SIG-M5 treated with dmso at 0.1 percent for 504 hours (cell line): ENCODE results near the gene CHST12.
"Not testable (repeated sequence)": the region's sequence is repeated elsewhere in the genome, so short reads cannot be mapped to it uniquely, and the experiment has no call there.

Experiments used
- DNase-seq: peaks from one replicate; lab custom pipeline; 2025; ENCODE audit not compliant: unreplicated experiment; lab: John Stamatoyannopoulos, UW

Gene CHST12

DNA sequence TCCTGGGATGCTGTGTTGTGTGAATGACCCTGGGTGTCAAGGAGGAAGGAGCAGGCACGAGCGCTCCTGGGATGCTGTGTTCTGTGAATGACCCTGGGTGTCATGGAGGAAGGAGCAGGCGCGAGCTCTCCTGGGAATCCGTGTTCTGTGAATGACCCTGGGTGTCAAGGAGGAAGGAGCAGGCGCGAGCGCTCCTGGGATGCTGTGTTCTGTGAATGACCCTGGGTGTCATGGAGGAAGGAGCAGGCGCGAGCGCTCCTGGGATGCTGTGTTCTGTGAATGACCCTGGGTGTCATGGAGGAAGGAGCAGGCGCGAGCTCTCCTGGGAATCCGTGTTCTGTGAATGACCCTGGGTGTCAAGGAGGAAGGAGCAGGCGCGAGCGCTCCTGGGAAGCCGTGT, 25.9 kb upstream of the CHST12 start:
- DNase-seq = not testable (repeated sequence)

DNA sequence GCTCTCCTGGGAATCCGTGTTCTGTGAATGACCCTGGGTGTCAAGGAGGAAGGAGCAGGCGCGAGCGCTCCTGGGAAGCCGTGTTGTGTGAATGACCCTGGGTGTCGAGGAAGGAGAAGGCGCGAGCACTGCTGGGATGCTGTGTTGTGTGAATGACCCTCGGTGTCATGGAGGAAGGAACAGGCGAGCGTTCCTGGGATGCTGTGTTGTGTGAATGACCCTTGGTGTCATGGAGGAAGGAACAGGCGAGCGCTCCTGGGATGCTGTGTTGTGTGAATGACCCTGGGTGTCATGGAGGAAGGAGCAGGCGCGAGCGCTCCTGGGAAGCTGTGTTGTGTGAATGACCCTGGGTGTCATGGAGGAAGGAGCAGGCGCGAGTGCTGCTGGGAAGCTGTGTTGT, 25.3 kb upstream of the CHST12 start:
- not testable (repeated sequence) for DNase-seq

DNA sequence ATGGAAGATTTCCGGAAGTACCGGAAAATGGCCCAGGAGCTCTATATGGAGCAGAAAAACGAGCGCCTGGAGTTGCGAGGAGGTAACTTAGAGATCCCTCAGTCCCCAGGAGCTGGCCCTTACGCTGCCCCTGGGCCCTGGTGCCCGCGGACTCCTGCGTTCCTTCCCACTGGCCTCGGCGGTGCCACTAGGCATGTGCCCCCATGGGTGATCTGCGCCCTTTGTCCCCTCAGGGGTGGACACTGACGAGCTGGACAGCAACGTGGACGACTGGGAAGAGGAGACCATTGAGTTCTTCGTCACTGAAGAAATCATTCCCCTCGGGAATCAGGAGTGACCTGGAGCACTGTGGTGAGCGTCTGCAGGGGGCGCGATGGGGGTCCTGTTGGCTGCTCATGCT, 24.2 kb upstream of the CHST12 start:
- DNase-seq = no peak

DNA sequence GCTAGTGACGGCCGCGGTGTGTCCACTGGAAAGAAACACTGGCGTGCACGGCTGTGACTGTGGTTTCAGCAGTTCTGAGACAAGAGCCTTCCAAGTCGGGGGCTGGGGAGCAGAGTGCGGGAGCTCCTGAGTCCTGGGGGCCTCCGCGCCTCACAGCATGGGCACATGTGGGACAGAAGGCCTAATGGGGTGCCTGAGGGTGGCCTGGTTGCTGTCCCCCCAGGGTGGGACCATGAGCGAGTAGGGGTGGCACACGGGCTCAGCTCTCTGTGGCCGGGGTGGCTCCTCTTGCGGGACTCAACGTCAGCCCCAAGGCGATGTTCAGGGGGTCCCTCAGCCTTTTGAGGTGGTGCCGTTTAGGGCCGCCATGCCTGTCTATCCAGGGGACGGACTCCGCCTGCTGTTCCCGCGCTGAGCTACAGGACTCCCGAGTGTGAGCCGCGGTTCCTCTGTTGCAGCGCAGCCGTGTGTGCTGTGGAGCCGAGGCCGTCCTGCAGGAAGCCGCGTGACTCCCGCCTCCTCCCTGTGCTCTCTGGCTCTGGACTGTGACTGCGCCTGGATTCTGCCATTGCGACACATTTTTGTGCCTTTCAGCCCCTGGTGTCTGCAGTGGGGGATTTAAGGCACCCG, 23.5 kb upstream of the CHST12 start:
- DNase-seq = no peak

DNA sequence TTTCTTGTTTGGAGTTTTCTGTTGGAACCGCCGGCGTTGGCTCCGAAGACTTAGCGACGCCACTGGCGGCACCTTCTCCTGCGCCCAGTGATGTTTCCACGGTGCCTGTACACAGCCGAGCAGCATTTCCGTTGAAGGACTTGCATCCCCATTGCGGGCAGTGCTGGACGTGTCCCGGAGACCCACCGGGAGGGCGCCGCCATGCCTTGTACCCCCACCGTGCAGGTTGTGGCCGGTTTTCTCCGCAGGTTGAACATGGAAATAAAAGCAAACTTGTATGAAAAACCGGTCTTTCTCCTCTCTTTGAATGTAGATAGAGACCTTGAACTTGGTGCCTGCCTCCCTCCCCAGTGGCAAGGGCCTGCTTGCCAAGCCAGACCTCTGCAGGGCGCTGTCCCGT, 22.9 kb upstream of the CHST12 start:
- no peak for DNase-seq

DNA sequence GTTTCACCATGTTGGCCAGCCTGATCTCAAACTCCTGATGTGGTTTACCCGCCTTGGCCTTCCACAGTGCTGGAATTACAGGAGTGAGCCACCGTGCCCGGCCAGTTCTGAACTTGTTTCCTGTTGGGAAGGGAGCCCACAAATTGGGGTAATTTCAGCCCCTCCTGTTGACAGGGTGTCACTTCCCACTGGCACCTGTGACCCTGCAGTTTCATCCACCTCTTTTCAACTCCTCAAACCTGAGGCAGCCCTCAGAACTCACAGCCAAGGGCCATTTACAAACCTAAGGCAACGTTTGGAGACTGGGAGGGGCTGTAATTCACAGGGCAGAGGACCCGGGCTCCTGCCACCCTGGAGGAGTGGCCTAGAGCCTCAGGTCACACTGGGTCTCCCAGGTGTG, 22.2 kb upstream of the CHST12 start:
- DNase-seq = no peak

DNA sequence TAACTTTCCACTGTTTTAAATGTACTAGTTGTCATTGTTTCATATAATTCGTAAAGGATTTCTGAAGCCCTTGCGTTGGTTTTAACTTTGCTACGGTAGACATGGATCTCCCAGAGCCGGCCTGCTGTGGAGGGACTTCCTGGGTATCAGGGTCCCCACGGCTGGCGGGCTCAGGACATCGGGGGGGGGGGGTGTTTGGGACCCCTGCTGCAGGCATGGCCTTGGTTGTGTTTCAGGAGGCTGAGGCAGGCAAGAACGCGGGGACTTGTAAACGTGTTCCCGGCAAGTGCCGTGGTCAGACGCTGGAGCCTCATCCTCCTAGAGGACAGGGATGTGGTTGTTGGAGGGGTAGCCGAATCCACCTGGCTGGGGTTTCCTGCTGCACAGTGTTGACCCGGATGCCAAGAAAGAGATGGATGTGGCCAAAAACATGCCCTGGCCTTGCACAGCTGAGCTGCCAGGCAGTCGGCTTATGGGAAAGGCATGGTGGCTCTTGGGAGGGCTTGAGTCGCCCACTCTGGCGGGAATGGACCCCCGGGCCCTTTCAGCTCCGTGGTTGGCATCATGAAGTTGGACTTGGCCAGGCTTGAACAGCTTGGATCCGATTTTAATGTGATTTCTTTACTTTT, 21.4 kb upstream of the CHST12 start:
- no peak for DNase-seq

DNA sequence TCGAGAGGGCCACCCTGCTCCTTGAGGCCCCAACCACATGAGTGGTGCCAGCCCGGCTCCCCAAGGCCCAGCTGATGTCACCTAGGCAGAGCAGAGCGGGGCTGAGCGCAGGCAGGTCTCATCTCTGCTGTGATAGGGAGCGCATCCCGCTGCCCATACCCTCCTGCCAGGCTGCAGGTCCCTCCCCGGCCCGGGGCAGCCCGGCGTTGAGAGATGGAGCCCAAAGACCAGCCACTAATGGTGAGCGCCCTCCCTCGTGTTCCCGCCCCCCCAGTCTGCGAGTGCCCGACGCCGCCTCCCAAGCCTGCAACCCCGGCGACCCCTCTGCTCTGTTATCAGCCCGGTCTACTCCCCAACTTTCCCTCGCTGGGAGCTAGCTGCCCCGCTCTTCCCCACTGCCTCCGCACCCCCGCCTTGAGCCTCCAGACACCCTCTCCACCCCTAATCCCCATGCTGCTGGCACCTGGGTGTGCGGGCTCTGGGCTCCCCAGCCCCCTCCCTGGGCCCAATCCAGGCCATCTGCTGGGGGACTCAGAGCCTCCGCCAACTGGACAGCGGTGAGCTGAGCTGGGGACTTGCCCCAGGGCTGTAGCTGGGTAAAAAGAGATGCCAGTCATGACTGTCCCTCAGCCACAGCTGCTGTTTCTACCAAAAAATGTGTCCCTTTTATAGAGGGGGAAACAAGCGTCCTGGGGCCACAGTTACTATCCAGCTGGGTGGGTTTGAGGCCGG, 19.7 kb upstream of the CHST12 start:
- DNase-seq = no peak

DNA sequence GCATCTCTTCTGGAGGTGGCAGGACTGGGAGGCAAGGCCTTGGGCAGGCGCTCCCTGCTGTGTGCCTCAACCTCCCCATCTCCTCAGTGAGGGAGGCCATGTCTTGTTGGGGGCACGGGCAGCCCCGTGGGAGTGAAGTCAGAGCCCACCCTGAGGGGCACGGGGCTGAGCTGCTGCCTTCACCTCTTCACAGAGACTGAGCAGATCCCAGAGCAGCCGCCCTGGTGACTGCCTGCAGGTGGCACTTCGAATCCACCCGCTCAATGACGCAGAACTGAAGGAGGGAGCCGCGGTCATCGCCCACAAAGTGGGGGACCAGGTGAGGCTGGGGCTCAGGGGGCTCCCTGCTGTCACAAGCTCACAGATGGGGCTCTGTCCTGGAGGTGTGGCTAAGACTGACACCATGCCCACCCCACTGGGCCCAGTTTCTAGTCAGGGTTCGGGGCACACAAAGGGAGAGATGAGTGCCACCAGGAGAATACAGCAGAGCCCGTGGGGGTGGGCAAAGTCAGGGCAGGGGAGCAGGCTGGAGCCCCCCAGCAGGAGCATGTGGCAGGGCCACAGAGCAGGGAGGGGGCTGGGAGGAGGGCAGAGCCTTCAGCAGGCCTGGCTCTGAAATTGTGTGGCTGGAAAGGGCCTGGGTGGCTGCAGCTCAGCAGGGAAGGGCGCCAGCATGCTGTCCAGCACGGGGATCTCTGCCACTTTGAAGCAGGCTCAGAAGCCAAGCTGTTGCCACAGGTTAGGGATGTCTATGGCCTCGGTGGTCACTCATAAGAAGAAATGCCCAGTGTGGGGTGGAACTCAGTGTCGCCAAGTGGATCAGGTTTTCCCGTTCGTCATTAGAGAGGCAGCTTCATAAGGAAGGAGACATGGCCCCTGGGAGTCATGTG, 18.8 kb upstream of the CHST12 start:
- no peak for DNase-seq

DNA sequence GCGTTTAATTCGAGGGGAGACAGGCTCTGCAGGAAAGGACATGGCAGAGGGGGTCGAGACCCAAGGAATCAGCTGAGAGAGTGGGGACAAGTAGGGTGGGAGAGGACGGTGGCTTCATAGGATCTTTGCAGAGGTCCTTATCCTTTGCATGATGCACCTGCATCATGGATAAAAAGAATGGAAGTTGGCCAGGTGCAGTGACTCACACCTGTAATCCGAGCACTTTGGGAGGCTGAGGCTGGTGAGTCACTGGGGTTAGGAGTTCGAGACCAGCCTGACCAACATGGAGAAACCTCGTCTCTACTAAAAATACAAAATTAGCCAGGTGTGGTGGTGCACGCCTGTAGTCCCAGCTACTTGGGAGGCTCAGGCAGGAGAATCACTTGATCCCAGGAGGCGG, 17.3 kb upstream of the CHST12 start:
- not testable (repeated sequence) for DNase-seq

DNA sequence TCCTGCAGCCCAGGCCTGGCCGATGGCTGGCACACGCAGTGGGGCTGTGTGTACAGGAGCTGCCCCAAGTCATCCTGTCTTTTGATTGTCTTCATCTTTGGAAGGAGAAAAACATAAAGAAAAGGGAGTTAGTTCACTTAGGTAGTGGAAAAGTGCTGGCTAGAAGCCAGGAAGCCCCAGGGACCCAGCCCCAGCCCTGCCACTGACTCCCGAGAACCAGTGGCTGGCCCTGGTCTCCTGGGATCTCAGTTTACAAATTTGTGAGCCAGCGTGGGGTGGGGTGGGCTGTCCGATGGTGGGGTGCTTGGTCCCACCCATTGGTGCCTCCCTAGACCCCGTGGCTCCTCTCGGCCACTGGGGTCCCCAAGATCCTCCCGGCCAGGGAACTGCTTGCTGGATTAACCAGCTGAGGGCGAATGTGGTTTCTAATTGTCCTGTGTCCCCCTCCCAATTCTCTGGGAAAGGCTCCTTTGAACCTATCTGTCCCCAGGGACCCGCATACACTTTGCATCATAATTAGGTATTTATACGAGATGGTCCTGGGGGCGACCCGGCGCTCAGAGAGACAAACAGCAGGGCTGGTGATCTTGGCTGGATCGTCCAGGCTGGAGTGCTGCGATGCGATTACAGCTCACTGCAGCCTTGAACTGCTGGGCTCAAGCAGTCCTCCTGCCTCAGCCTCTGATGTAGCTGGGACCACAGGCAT, 16.3 kb upstream of the CHST12 start:
- DNase-seq = no peak

DNA sequence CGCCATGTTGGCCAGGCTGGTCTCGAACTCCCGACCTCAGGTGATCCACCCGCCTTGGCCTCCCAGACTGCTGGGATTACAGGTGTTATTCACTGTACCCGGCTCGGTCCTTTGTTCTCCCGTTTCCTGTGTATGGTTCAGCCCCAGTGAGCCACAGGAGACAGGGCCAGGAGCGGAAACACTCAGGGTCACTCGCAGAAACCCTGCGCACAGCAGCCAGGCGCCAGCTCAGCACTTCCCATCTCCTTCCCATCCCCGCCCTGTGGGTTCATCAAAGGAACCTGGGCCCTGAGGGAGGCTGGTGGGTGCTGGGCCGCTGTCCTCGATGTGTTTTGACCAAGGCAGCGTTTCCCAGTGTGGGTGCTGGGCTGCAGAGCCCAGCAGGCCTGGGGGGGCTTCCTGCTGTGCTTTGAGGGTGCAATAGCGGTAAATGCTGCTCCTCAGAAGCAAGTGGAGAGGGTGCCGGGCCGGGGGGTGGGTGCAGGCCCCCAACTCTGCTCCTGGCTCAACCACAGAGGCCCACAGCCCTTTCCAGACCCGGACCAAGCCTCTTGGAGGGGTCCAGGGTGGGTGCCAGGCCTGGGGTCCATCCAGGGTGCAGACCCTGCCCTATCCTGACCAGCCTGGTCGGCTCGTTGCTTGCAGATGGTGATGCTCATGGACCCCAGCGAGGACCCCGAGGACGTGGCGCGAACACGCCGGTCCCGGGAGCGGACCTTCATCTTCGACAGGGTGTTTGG, 15.3 kb upstream of the CHST12 start:
- no peak for DNase-seq

DNA sequence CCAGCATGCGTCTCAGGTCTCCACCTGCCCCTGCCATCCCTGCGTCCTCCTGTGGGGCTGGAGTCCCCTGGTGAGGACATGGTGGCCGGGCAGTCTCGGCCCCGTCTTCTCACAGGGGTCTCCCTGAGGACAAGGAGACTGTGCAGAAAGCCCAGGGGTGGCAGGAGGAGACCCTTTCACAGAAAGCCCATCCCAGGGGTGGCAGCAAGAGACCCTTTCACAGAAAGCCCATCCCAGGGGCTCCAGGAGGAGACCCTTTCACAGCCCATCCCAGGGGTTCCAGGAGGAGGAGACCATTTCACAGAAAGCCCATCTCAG, 14.8 kb upstream of the CHST12 start:
- no peak for DNase-seq

DNA sequence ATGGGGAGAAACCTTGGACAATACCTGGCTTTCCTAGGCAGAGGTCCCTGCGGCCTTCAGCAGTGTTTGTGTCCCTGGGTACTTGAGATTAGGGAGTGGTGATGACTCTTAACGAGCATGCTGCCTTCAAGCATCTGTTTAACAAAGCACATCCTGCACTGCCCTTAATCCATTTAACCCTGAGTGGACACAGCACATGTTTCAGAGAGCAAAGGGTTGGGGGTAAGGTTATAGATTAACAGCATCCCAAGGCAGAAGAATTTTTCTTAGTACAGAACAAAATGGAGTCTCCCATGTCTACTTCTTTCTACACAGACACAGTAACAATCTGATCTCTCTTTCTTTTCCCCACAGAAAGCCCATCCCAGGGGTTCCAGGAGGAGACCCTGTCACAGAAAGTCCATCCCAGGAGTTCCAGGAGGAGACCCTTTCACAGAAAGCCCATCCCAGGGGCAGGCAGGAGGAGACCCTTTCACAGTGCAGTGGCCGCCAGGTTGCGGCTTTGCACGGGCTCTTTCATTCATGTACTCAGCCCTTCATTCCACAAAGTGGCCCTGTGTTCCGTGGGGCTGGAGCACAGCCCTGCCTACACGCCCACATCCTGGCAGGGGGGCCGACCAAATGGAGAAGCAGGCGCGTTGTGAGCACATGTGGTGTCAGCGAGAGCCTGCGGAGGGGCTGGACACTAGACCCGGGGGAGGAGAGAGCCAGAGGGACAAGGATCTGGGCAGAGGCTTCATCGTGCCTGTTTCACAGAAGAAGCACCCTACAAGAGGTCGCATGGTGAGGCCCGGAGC, 13.2 kb upstream of the CHST12 start:
- DNase-seq = not testable (repeated sequence)

DNA sequence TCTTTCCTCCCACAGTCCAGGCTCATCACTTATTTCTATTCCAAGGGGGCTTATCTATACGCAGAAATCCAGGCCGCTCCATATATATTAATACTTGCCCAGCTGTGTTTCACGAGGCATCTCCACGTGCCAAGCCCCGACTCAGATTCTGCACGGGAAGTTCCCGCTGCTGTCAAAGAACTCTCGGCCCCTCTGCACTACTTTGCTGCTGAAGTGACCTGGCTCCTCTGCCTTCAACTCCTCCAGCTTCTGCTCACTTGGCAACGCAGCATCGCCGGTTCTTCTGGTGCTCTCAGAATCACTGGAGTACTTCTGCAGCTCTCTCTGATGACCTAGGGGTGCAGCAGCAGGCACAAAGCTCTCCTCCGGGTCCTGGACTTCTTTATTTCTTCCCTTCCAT, 9.7 kb upstream of the CHST12 start:
- no peak for DNase-seq

DNA sequence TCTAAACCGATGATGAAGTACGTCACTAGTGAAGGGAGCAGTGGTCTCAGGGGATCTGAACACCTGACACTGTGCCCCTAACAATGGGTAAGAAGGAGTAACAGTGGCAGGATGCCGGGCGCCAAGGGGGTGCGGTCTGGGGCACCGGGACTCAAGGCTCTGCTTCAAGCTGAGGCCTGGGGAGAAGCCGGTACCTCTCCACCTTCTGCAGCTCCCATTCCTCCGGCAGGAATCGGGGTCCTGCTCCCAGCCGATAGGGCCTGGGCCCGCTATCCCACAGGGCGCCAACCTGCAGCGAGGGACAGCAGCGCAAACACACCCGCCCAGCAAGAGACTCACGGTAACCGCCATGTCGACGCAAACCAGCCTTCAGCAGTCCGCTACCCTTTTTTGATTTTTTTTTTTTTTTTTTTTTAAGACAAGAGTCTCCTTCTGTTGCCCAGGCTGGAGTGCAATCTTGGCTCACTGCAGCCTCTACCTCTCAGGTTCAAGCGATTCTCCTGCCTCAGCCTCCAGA, 8.8 kb upstream of the CHST12 start:
- DNase-seq = no peak

DNA sequence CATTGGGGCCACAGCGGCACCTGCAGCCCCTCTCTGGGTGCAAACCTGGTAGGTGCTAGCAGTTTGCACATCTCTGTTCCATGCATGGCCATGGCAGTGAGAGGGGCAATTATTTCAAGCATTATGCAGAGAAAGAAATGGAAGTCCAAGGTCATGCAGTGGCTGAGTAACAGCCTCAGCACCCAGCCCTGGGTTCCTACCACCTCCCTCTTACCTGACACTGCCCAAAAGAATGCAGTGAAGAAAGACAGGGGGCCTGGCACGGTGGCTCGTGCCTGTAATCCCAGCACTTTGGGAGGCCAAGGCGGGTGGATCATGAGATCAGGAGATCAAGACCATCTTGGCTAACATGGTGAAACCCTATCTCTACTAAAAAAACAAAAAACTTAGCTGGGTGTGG, 4.9 kb upstream of the CHST12 start:
- no peak for DNase-seq

DNA sequence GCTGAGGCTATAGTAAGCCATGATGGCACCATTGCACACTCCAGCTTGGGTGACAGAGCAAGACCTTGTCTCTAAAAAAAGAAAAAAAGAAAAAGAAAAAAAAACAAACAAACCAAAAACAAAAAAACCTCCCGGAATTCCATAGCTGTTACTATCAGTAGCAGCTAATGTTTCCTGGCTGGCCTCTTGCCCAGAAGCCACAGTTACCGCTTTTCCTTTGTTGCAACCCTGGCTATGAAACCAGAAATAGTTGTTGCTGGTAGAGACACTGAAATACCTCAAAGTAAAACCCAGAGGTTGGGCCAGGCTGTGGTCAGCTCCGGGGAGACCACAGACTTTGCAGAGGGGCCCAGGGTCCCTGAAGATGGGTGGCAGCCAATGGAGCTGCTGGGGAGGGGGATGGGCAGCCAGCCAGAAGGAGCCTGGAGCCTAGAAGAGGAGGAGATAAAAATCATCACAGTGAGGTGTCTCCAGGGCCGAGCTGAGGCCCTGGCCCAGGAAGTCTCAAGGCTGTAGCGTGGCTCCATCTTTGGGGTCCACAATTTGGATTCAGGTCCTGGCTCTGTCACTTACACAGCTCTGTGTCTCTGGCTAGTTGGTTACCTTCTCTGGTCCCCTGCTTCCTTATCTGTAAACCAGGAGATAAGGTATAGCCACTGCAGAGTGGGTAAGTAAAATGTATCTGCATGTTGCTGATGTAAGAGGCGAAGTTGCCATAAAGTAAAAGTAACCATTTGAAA, 3.4 kb upstream of the CHST12 start:
- peak; percentile 97 for DNase-seq

DNA sequence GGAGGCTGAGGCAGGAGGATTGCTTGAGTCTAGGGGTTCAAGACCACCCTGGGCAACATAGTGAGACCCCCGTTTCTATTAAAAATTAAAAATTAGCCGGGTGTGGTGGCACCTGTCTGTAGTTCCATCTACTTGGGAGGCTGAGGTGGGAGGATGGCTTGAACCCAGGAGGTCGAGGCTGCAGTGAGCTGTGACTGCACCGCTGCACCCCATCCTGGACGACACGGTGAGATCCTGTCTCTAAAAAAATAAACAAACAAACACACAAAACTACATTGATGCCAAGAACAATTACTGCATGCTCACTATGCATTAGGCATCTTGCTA, 761 bp upstream of the CHST12 start:
- DNase-seq = no peak
